NB4 (cell line): Measurements from ENCODE around the gene SGMS1.

Experiments used
- CTCF ChIP-seq: IDR thresholded peaks from one replicate; pipeline ENCODE4 v1.5.1; 2012; ENCODE audit warnings: low read depth, low read length
- POLR2A ChIP-seq: IDR thresholded peaks from 2 replicates; pipeline ENCODE4 v1.6.1; 2011; ENCODE audit warnings: mild to moderate bottlenecking; ENCODE audit not compliant: insufficient read length; ENCODE audit errors: extremely low read depth

GRCh38 chr10:50286517-50286916 lies 337.2 kb downstream of the SGMS1 start:
- no peak for TF ChIP-seq CTCF
- TF ChIP-seq POLR2A = no peak
